HG03139 (cell line): ENCODE measurements around the gene CYB5B.

ENCODE experiments used
- ATAC-seq: cut with Tn5 transposase; IDR thresholded peaks from one replicate; pipeline ENCODE4 v1.9.1; 2021; ENCODE audit not compliant: unreplicated experiment

Gene CYB5B

GRCh38 chr16:69483611-69484010 is 59.2 kb downstream of the CYB5B start:
- ATAC-seq, result no peak

- no peak for ATAC-seq
Observed at GRCh38 chr16:69485361-69485760, 60.9 kb downstream of the CYB5B start.

- no peak for ATAC-seq
Observed at GRCh38 chr16:69485816-69486215, 61.4 kb downstream of the CYB5B start.

GRCh38 chr16:69486272-69486671 is 61.9 kb downstream of the CYB5B start:
- ATAC-seq, result no peak

- ATAC-seq, result no peak
Observed at GRCh38 chr16:69486724-69487123, 62.3 kb downstream of the CYB5B start.

- no peak for ATAC-seq
Observed at GRCh38 chr16:69490707-69491324, 66.4 kb downstream of the CYB5B start.

GRCh38 chr16:69494991-69495392 is 70.6 kb downstream of the CYB5B start:
- no peak for ATAC-seq

- no peak for ATAC-seq
Observed at GRCh38 chr16:69495821-69496220, 71.4 kb downstream of the CYB5B start.

GRCh38 chr16:69496376-69496775 is 72.0 kb downstream of the CYB5B start:
- no peak for ATAC-seq

GRCh38 chr16:69496896-69497295 is 72.5 kb downstream of the CYB5B start:
- ATAC-seq, result no peak

- no peak for ATAC-seq
Observed at GRCh38 chr16:69497876-69498596, 73.6 kb downstream of the CYB5B start.

GRCh38 chr16:69498926-69499325 is 74.5 kb downstream of the CYB5B start:
- no peak for ATAC-seq

GRCh38 chr16:69499541-69500230 is 75.3 kb downstream of the CYB5B start:
- no peak for ATAC-seq

- ATAC-seq, result no peak
Observed at GRCh38 chr16:69500496-69500895, 76.1 kb downstream of the CYB5B start.

- ATAC-seq, result no peak
Observed at GRCh38 chr16:69501956-69502745, 77.7 kb downstream of the CYB5B start.

- no peak for ATAC-seq
Observed at GRCh38 chr16:69503244-69503643, 78.8 kb downstream of the CYB5B start.

- ATAC-seq, result no peak
Observed at GRCh38 chr16:69508033-69508755, 83.8 kb downstream of the CYB5B start.

- no peak for ATAC-seq
Observed at GRCh38 chr16:69509125-69509524, 84.7 kb downstream of the CYB5B start.

GRCh38 chr16:69511651-69512050 is 87.2 kb downstream of the CYB5B start:
- no peak for ATAC-seq

GRCh38 chr16:69513180-69513966 is 89.0 kb downstream of the CYB5B start:
- ATAC-seq, result no peak
